SJSA1 (cell line): Measurements from ENCODE around the gene SMIM1. TPM values are rescaled to one million over a fixed set of nuclear protein-coding genes. Genes with fewer than 3 reads are reported as not detected.

ENCODE experiments used
- total RNA-seq: library from RNA; depleted of rRNA; stranded (reverse); fragments of >200 nt; shearing (Covaris generic); gene quantifications from 2 replicates; pipeline ENCODE4 v1.2.3, GENCODE V29; 2014; rRNA removed

Gene SMIM1
- total RNA-seq, 1 experiment from 2014 or later: not detected

Other genes with a start within 250 kb of the SMIM1 start
- 2.0 and 2.2 TPM in 2 replicates for gene MEGF6, start 161.2 kb upstream of the SMIM1 start, total RNA-seq
- 6.6 and 17.4 TPM in 2 replicates for gene TPRG1L, start 147.7 kb upstream of the SMIM1 start, total RNA-seq
- gene WRAP73, start 122.6 kb upstream of the SMIM1 start, total RNA-seq: 19.5 and 23.7 TPM in 2 replicates
- 2.2 and 3.4 TPM in 2 replicates for gene TP73, start 120.2 kb upstream of the SMIM1 start, total RNA-seq
- not detected in 2 replicates for gene CCDC27, start 20.3 kb upstream of the SMIM1 start, total RNA-seq
- gene LRRC47, start 23.7 kb downstream of the SMIM1 start, total RNA-seq: 46.4 and 70.8 TPM in 2 replicates
- 14.8 and 51.1 TPM in 2 replicates for gene CEP104, start 84.5 kb downstream of the SMIM1 start, total RNA-seq
- gene DFFB, start 84.7 kb downstream of the SMIM1 start, total RNA-seq: 2.8 and 11.9 TPM in 2 replicates
- 21.6 and 36.3 TPM in 2 replicates for gene C1orf174, start 127.5 kb downstream of the SMIM1 start, total RNA-seq